ENCODE results near the gene TNNT2. TPM values are rescaled to one million over a fixed set of nuclear protein-coding genes. Genes with fewer than 3 reads are reported as not detected.

TNNT2 gene
- total and polyA plus RNA-seq, 2 of the 8 experiments (the other 6 are each of a cell fraction or from before 2014, with no cell fraction given), result 3.1 to 21.0 TPM

DNA sequence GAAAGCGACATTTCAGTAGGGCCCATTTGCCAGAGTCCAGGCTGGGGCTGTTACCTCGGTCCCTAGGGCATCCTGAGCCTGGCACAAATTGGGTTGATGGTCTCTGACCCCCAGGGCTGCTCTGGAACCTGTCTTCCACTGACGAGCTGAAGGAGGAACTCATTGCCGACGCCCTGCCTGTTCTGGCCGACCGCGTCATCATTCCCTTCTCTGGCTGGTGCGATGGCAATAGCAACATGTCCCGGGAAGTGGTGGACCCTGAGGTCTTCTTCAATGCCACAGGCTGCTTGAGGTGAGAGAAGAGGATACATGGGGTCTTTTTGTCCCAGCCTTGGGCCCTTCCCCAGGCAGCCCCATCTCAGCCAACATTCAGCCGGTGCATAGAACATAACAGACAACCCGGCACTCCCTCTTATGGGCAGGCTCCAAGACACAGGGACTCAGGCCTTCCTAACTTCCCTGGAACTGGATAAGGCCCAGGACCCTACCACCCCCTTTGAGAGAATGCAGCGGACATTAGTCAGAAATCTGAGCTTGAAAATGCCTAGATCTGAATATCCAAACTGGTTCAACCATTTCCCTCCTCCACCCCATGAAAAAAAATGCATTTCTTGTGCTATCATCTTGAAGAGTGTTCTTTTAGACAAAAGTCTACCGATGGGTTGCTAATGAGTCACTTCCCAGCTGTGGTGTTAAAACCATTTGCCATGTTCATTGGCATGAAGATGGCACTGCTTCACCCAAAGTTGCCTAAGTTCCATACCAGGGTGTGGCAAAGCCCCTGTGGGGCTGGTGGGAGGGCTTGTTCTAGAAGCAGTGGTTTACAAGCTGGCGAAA, 58.8 kb downstream of the TNNT2 start:
- Histone ChIP-seq H2BK15ac (ENCODE audit: low read length) (no peak overlapping the region), H3K27ac (ENCODE audit: low read depth, low read length) (no peak overlapping the region), H3K4me1 (replicated peaks in 1 of 4; ENCODE audit: control insufficient read depth in 3 of 4, insufficient read depth in 4 of 4, low read length in 3 of 4) (no peaks in the 10 kb centered on the region), H4K91ac (replicated peaks; ENCODE audit: insufficient read length, low read length) (no peak overlapping the region), H3K14ac (ENCODE audit: insufficient read length) (no peak overlapping the region), H3K79me2 (ENCODE audit: control insufficient read depth in 1 of 2, insufficient read depth in 2 of 2, low read length in 2 of 2) (no peaks in the 10 kb centered on the region), H3K9me3 (ENCODE audit: insufficient read depth in 2 of 2, low read depth in 1 of 2, low read length in 1 of 2) (no peaks in the 10 kb centered on the region), H3K4me3 (ENCODE audit: extremely low read depth in 1 of 4, insufficient read depth in 2 of 4, low read depth in 3 of 4, low read length in 4 of 4) (no peak overlapping the region), H3K23me2 (ENCODE audit: low read depth, low read length) (no peaks in the 10 kb centered on the region; the same call in 1 of the 2 replicates), H4K8ac (ENCODE audit: extremely low read depth, insufficient read depth, low read length) (no peak overlapping the region), H4K5ac (ENCODE audit: insufficient read length, low read depth, low read length) (no peak overlapping the region), H3K36me3 (ENCODE audit: control insufficient read depth in 2 of 4, insufficient read depth in 4 of 4, low read length in 3 of 4) (no peaks in the 10 kb centered on the region), H3K27me3 (replicated peaks in 1 of 4; ENCODE audit: control insufficient read depth in 3 of 4, extremely low read depth in 1 of 4, insufficient read depth in 3 of 4, low read length in 3 of 4) (no peaks in the 10 kb centered on the region; a peak in 1 of 7 replicates), H2AFZ (ENCODE audit: low read length) (no peak overlapping the region), H3K4ac (replicated peaks; ENCODE audit: insufficient read length, low read depth, low read length) (no peak overlapping the region), H3K23ac (ENCODE audit: insufficient read length) (no peak overlapping the region), H2AK5ac (ENCODE audit: low read depth, low read length) (no peak overlapping the region), H3K18ac (ENCODE audit: extremely low read depth, low read length) (no peak overlapping the region), H3K79me1 (ENCODE audit: low read depth, low read length) (no peaks in the 10 kb centered on the region), H4K20me1 (replicated peaks in 1 of 2; ENCODE audit: control insufficient read depth in 1 of 2, insufficient read depth in 2 of 2, low read length in 2 of 2) (no peaks in the 10 kb centered on the region), H2BK5ac (ENCODE audit: low read depth, low read length) (no peak overlapping the region), H3K4me2 (ENCODE audit: insufficient read depth in 1 of 2, low read depth in 2 of 2, low read length in 2 of 2) (no peak overlapping the region), H2BK20ac (ENCODE audit: low read length) (no peak overlapping the region), H2BK120ac (replicated peaks; ENCODE audit: low read depth, low read length) (no peak overlapping the region), H3K9ac (replicated peaks in 1 of 4; ENCODE audit: extremely low read depth in 1 of 4, low read depth in 3 of 4, low read length in 3 of 4) (no peak overlapping the region), H3K56ac (replicated peaks; ENCODE audit: insufficient read length, low read depth, low read length) (no peak overlapping the region), H2BK12ac (ENCODE audit: low read depth, low read length) (no peak overlapping the region)
- no peak for FAIRE-seq
- ChIA-PET CTCF (ENCODE audit: partially characterized antibody) (interaction anchor here (1.0 to 13.6 kb wide), 11 partner anchors 11 to 97 kb away, joined by 3 to 151 read pairs (median 4); no protein-coding TSS in a partner anchor), POLR2A (ENCODE audit: partially characterized antibody) (no interaction called here)
- WGBS, 2 experiments (ENCODE audit: extremely low coverage in 1 of 2, insufficient coverage in 1 of 2, insufficient read length in 1 of 2, insufficient replicate concordance in 2 of 2, low coverage in 1 of 2, low lambda C conversion rate in 2 of 2, missing lambda C conversion rate in 1 of 2), result 78% methylated on average over 15 of the region's 15 CpGs; no CpG with 5 or more reads in 1 of the 2 experiments
- no peak for DNase-seq (ENCODE audit: low read depth in 1 of 2, low spot score in 2 of 2)
- TF ChIP-seq NANOG (IDR thresholded peaks at IDR 0.05; ENCODE audit: insufficient read depth, low read depth, low read length, poor library complexity, severe bottlenecking), result no peak
- TF ChIP-seq NRF1 (IDR thresholded peaks at IDR 0.05; ENCODE audit: low read depth, low read length), result no peak
- no peak for TF ChIP-seq JUND (IDR thresholded peaks at IDR 0.05; ENCODE audit: low read length)
- no peak for TF ChIP-seq CHD1 (IDR thresholded peaks at IDR 0.05; ENCODE audit: low read depth, low read length)
- TF ChIP-seq YY1 (IDR thresholded peaks at IDR 0.05; ENCODE audit: low read depth, low read length), result no peak
- no peak for TF ChIP-seq RXRA (IDR thresholded peaks at IDR 0.05; ENCODE audit: insufficient read depth, low read depth, low read length)

Data from H1 (cell line).